GM19468 (cell line): ENCODE measurements around the gene SYNPO2L.
"Not testable (repeated sequence)": the region's sequence is repeated elsewhere in the genome, so short reads cannot be mapped to it uniquely, and the experiment has no call there.

Source experiments
- ATAC-seq: cut with Tn5 transposase; IDR thresholded peaks from one replicate; pipeline ENCODE4 v1.9.1; 2021; ENCODE audit warnings: mild to moderate bottlenecking, moderate library complexity, moderate number of reproducible peaks; ENCODE audit not compliant: unreplicated experiment; ENCODE audit errors: extremely low read depth

SYNPO2L gene, protein sequence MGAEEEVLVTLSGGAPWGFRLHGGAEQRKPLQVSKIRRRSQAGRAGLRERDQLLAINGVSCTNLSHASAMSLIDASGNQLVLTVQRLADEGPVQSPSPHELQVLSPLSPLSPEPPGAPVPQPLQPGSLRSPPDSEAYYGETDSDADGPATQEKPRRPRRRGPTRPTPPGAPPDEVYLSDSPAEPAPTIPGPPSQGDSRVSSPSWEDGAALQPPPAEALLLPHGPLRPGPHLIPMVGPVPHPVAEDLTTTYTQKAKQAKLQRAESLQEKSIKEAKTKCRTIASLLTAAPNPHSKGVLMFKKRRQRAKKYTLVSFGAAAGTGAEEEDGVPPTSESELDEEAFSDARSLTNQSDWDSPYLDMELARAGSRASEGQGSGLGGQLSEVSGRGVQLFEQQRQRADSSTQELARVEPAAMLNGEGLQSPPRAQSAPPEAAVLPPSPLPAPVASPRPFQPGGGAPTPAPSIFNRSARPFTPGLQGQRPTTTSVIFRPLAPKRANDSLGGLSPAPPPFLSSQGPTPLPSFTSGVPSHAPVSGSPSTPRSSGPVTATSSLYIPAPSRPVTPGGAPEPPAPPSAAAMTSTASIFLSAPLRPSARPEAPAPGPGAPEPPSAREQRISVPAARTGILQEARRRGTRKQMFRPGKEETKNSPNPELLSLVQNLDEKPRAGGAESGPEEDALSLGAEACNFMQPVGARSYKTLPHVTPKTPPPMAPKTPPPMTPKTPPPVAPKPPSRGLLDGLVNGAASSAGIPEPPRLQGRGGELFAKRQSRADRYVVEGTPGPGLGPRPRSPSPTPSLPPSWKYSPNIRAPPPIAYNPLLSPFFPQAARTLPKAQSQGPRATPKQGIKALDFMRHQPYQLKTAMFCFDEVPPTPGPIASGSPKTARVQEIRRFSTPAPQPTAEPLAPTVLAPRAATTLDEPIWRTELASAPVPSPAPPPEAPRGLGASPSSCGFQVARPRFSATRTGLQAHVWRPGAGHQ

DNA sequence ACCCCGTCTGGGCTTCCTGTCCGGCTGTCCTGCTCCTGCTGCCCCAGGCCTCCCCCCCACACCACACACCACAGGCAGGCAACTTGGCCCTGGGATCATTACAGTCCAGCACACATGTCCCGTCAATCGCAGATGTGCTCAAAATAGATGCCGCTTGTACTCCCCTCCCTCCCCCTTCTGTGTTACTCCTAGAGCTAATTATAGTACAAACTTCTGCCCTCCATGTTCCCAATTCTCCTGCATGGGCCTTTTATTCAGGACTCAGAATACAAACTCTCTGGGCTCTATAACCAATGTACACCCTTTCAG is at the start of gene SYNPO2L:
Gene SYNPO2L, minus strand, starts transcription at position 40 of the 309 bp plus-strand sequence. CDS start 107 bp downstream, outside the sequence.
- ATAC-seq: no peak

DNA sequence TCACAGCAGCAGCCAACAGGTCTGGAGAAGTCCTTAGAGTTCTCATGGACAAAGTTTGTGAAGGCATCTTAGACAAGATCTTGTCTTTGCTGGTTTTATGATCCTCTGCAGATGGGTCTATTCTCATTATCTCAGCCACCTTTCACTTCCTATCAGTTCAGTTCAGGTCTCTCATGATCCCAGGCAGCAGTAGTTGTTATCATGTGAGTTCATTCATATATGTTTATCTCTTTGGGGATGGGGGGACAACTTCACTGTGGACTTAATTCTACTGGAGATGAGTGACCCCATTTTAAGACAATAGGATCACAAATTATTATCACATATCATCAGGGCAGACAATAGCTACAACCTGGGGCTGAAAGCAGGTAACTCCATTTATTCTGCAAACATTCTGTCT is 48.1 kb upstream of the SYNPO2L start:
- ATAC-seq: not testable (repeated sequence)

DNA sequence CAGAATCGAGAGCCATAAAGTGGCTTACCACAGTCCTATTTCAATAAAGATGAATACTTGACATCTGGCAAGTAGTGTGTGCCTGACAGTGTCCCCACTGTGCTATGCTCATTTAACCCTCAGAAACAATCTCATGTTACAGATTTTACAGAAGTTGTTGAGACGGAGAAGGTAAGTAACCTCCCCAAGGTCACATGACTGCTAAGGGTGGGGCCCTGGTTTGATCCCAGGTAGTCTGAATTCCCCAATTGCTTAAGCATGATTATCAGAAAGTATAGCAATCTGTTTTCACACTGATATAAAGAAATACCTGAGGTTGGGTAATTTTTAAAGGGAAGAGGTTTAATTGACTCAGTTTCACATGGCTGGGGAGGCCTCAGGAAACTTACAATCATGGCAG is 43.0 kb upstream of the SYNPO2L start:
- not testable (repeated sequence) for ATAC-seq

DNA sequence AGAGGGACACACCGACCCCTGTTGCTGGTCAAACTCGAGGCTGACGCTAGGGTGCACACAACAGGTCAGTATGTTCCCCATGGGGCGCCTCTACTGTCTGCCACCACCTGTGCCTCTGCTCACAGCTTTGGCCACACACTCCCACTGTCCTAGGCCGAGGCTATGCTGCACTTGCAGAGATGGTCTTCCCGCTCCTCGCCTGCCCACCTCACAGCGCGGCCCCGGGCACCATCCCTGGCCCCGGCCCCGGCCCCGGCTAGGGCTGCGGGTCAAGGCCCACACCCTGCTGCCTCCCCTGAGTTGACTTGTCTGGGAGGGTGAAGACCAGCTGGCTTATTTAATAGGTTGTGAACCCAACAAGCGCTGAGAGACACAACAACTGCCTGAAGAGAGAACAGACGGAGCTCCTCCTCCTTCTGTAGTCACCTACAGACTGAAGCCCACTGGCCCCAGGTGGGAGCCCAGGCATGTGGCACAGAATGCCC is 41.9 kb upstream of the SYNPO2L start, which contains the start of gene AGAP5:
Gene AGAP5, minus strand, starts transcription at position 435 of the 485 bp plus-strand sequence. Its CDS starts 354 bp downstream, at position 81.
- ATAC-seq: not testable (repeated sequence)

DNA sequence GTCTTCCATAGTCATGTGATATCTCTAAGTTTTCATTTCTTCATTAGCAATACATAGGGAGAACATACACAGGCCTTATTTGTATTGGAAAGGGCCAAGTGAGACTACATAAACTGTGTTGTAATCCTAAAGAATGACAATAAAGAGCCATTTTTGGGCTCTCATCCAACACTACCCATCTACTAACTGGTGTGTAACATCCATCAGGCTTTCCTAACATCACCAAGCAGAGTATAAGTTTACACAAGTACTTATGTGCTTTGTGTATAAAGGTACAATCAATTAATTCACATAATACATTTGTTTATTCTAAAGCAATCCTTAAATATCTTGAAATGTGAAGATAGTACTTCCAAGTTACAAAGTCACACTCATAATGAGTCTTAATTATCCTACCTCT is 39.5 kb upstream of the SYNPO2L start:
- ATAC-seq: not testable (repeated sequence)

DNA sequence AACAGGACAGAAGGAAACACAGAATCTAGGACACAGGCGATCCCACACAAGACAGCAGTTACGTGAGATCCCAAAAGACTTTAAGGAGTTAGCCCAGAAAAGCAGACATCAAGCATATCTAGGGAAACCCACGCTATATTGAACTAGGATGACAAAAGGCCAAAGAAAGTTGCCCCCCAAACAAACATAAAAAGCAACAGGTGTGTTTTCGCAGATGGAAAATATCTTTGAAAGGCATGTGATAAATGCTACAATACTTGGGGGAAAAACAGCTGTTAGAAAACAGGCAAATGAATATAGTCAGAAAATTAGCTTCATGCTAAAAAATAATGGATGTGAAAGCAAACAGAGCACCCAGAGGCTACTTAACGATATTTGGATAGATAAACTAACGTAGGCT is 34.9 kb upstream of the SYNPO2L start:
- ATAC-seq: not testable (repeated sequence)

DNA sequence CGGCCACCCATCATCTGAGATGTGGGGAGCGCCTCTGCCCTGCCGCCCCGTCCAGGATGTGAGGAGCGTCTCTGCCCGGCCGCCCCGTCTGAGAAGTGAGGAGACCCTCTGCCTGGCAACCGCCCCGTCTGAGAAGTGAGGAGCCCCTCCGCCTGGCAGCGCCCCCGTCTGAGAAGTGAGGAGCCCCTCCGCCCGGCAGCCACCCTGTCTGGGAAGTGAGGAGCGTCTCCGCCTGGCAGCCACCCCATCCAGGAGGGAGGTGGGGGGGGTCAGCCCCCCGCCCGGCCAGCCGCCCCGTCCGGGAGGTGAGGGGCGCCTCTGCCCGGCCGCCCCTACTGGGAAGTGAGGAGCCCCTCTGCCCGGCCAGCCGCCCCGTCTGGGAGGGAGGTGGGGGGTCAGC is 33.8 kb upstream of the SYNPO2L start:
- not testable (repeated sequence) for ATAC-seq

DNA sequence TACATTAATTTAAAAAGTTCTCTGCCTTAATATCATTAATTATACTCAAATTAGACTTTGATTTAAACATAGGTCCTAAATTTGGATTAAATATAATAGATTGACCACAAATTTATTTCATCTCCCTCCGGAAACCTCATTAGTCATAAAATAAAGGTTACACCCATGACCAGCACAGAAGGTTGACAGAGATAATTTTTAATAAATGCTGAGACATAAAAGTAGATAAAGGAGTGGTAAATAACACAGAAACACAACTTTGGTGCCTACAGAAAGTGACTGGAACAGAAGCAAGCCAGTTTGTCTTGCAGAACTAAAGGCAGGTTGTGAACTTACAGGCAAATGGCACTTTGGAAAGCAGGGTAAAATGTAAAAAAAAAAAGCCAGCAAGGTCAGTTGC is 31.8 kb upstream of the SYNPO2L start:
- not testable (repeated sequence) for ATAC-seq

DNA sequence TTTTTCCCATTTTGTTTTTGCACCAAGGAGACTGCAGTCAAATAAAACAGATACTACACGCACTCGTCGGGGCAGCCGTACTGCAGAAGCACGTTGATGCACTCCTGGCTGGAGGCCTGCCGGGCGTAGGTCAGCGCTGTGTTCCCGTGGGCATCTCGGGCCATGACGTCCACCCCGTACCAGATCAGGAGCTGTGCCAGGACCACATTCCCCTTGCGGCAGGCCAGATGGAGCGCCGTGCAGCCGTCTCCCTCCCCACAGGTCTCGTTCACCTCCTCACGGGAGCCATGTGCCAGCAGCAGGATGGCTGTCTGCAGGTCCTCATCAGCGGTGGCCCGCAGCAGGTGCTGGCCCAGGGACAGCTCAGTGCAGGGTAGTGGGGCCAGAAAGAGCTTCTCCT is 18.7 kb upstream of the SYNPO2L start:
- ATAC-seq: not testable (repeated sequence)

DNA sequence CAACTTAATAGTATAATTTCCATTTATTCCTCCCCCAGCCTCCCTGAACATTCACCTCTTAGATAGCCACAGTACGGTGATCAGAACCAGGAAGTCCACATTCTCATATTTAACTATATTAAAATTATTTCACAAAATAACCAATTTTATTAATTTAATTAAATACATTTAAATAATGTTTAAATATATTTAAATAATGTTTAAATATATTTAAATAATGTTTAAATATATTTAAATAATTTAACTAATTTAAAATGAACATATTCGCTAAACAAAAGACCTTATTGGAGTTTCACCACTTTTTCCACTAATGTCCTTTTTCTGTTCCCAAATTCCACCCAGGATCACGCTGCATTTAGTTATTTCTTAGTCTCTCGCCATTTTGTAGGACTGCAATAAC is 12.5 kb upstream of the SYNPO2L start:
- not testable (repeated sequence) for ATAC-seq

DNA sequence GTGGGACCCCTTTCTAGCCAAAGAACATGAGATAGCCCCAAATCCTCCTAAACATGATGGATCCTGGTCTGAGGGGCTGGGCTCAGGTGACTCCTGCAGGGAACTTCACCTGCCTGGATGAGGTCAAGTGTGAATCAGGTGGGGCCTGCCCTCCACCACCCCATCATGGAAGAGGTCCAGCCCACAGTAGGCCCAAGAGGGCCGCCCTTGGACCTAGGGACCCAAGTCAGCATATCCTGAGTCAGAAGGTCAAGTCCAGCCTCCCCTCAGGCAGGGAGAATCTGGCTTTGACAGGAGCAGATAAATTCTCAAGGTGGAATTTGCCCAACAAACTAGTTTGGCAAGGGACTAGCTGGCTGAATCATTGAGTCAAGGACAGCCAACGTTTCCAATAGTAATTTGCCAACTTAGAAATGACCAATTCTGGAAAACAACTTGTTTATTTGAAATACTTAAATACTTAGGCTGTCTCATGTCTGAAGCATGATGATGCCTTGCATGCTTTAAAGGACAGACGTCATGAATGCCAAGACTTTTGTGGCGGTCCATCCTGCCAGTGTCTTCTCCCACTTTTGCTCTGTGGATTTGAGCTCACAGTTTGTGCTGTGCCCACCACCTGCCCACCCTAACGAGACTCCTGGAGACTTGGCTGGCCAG is 10.5 kb upstream of the SYNPO2L start:
- ATAC-seq: not testable (repeated sequence)

DNA sequence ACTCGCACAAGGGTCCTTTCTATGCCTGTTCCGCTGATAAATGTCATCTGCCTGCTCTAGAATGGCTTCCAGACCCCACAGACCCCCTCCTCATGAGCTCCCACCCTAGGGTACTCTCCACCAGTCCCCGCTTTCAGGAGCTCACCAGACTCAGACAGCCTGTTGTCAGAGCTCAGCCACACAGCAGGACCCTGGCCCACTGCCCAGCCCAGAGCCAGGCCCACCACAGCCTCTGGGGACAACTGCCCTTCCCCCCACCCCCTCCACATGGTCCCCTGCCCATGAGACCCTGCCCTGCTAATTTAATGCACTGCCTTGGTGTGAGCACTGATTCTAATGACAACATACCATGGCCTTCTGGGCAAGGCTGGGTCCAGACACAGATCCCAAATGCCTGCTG is 9.8 kb upstream of the SYNPO2L start:
- ATAC-seq: not testable (repeated sequence)

DNA sequence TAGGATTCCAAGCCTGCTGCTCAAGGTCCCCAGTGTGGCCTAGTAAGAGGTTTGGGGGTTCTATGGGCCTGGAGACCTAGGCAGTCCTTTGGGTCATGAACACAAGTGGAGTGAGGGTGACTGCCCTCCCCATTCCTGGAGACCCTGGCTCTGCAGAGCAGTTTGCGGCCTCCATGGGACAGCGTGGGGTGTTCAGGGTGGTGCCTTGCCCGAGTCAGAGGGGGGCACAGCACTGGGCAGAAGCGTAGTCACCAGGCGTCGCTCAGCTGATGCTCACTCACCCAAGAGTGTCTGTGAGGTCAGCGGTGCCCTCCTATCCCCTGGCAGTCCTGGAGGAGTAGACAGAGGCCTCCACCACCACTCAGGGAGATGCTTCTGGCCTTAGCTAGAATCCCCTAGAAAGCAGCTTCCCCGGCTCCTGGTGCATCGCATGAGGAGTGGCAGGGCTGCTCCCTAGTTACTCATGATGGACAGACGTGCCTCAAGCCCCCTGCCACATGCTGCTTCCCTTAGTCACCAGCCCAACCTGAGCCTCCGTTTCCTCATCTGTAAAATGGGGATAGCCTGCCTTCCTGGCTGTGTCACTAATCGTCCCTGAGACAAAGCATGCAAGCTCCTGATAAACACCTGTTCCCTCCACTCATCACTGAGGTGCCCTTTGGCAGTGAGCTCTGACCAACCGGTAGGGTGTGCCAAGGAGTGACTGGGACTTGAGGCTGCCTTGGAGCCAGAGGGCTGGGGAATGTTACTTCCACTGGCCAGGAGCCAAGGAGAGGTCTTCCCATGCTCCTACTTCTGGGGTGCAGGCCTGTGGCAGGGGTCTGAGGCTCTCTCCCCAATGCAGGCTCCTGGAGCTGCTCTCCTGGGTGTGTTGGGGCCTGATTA is 8.6 kb upstream of the SYNPO2L start:
- ATAC-seq: not testable (repeated sequence)

DNA sequence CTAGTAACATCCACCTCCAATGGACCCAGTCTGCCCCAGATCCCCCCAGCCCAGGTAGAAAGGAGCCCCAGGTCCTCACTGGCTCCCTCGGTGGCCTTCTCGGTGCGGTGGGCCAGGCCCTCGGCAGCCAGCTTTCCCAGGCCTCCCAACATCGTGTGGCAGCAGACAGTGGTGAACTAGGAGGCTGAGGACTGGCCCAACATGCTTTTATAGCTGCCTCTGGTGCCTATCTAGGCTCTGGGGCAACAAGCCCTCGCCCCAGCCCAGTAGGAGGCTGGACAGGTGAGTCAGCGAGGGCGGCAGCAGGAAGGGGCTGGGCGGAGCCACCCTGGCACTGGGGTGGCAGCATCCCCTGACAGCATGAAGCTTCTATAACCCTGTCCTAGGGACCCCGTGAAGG is 7.8 kb upstream of the SYNPO2L start:
- not testable (repeated sequence) for ATAC-seq

DNA sequence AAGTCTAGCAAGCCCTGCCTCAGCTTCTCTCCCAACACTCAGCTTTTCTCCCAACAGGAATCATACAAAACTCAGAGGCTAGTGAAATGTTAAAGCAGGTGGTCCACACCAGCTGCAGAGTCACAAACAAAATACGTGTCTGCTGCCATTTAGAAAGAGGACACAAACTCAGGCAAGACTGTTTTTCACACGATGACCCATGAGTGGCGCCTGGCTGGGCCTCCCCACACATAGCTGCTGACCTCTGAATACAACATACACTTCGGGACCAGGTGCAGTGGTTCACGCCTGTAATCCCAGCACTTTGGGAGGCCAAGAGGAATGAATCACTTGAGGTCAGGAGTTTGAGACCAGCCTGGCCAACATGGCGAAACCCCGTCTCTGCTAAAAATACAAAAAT is 6.9 kb upstream of the SYNPO2L start:
- ATAC-seq: not testable (repeated sequence)

DNA sequence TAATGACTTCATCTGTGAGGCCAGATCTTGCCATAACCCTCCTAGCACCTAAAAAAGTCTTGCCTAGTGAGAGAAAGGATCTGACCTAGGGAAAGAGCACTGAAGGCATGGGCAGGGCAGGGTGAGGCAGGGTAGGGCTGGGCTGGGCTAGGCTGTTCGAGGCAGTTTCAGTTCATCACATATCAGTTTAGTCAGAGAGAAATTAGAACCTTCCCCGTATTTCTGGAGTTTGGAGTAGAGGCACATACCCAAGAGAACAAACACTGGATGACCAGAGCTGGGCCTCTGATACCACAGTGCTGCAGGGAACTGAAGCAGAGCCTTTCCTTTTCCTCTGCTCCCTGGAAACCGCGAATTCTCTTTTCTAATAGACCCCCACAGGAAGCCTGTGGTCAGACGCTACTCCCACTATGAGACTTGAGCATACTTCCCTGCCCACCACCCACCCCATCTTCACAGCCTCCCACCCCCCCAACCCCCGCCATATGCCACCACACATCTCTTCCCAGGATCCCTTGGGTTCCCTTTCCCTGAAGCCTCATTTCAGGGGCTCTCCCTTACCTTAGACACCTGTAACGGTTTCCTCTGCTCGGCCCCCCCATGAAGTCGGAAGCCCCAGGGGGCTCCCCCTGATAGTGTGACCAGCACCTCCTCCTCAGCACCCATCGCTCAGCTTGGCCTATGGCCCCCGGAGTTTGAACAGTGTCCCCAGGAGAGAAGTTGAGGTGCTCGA is 406 bp downstream of the SYNPO2L start:
- no peak for ATAC-seq

DNA sequence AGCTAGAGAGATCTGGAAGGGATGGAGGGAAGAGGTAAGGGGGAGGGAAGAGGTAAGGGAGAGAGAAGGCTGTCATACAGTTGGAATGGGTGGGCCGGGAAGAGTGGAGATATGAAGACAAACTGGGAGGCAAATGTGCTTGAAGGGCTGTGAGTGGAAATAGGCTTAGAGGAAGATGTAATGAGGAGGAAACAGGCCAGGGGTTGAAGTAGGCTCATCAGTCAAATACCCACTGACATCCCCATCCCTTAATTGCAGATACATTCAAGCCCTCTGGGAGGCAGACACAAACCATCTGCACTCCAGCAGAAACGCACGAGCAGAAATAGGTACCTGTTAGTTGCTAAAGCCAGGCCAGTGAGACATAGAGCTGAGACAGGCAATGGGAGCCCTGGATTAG is 2.1 kb downstream of the SYNPO2L start:
- ATAC-seq: no peak

DNA sequence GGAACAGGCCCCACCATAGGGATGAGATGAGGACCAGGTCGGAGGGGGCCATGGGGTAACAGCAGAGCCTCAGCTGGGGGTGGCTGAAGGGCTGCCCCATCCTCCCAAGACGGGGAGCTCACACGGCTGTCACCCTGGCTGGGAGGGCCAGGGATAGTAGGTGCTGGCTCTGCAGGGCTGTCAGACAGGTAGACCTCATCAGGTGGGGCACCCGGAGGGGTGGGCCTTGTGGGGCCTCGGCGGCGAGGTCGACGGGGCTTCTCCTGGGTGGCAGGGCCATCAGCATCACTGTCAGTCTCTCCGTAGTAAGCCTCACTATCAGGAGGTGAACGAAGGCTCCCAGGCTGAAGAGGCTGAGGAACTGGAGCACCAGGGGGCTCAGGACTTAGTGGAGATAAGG is 2.6 kb downstream of the SYNPO2L start:
- ATAC-seq: no peak
